Measurements from ENCODE around the gene NT5C1B.

GRCh38 chr2:18516112-18516511 lies 73.3 kb downstream of the NT5C1B start:
- TF ChIP-seq CTCF (IDR thresholded peaks at IDR 0.05; ENCODE audit: insufficient read depth, low read length) (no peak), POLR2AphosphoS5 (IDR thresholded peaks at IDR 0.05; ENCODE audit: low read depth) (no peak)
